DND-41 (cell line): ENCODE results near the gene CSTB.

ENCODE experiments used
- EZH2 ChIP-seq: IDR thresholded peaks from 3 replicates; pipeline ENCODE4 v1.6.1; 2012; ENCODE audit warnings: borderline replicate concordance, low read depth, mild to moderate bottlenecking, moderate library complexity, low read length, inconsistent platforms; ENCODE audit not compliant: severe bottlenecking
- TF ChIP-seq, protein P1 (sequence below): IDR thresholded peaks from 2 replicates; pipeline ENCODE4 v1.5.1; 2012; ENCODE audit warnings: borderline replicate concordance, low read length, moderate library complexity, mild to moderate bottlenecking; ENCODE audit not compliant: poor library complexity, severe bottlenecking; ENCODE audit errors: extremely low read depth

DNA sequence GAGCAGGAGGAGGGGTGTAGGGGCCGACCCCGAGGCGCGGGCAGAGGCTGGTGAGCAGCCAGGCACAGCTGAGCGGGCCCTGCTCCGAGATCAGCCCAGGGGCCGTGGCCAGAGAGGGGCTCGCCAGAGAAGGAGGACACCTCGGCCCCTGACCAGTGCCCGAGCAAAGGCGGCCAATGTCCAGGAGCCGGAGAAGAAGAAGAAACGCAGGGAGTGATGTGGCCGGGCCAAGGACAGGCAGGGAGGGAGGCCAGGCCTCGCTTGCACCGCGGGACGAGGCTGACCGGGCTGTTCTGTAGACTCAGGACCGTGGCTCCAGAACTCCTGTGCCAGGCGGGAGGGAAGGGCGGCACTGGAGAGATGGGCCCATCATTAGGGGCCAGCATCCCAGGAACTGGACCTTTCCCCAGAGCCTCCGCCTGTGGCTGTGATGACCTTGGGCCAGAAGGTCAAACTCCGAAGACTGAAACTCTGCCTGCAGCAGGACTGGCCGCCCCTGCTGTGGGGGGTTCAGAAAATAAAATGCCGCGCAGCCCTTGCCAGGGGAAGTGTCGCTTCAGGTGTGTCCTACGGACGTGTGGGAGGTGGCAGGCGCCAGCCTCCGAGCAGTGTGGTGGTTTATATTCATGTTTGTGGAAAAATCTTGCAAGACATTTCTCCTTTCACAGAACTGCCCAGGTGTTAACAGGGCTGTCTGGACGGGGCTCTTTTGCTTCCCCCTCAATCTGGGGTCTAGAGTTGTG lies 27.6 kb upstream of the CSTB start:
- TF ChIP-seq, protein P1, sequence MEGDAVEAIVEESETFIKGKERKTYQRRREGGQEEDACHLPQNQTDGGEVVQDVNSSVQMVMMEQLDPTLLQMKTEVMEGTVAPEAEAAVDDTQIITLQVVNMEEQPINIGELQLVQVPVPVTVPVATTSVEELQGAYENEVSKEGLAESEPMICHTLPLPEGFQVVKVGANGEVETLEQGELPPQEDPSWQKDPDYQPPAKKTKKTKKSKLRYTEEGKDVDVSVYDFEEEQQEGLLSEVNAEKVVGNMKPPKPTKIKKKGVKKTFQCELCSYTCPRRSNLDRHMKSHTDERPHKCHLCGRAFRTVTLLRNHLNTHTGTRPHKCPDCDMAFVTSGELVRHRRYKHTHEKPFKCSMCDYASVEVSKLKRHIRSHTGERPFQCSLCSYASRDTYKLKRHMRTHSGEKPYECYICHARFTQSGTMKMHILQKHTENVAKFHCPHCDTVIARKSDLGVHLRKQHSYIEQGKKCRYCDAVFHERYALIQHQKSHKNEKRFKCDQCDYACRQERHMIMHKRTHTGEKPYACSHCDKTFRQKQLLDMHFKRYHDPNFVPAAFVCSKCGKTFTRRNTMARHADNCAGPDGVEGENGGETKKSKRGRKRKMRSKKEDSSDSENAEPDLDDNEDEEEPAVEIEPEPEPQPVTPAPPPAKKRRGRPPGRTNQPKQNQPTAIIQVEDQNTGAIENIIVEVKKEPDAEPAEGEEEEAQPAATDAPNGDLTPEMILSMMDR: no peak
- no peak for TF ChIP-seq EZH2
